ENCODE results near the gene BRINP3. TPM values are rescaled to one million over a fixed set of nuclear protein-coding genes. Genes with fewer than 3 reads are reported as not detected.

The BRINP3 gene
- total and polyA plus RNA-seq, 2 experiments from 2014 or later, result not detected

DNA sequence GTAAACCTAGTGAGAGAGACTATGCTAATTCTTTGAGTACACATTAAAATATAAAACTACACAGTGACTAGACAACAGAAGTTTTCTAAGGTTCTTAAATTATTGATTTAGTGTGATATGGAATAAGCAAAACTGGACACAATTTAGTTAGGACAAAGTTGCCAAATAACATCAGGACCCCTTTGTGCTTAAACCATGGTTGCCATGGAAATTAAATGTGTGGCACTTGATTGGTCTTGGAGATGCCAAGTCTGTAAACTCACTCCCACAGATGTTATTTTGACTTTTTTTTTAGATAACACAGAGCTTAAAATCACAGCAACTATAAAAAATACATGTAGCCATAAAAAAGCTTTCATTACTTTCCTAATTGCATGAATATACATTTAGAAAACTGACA, 234.6 kb downstream of the BRINP3 start (continued):
- TF ChIP-seq, protein P1, sequence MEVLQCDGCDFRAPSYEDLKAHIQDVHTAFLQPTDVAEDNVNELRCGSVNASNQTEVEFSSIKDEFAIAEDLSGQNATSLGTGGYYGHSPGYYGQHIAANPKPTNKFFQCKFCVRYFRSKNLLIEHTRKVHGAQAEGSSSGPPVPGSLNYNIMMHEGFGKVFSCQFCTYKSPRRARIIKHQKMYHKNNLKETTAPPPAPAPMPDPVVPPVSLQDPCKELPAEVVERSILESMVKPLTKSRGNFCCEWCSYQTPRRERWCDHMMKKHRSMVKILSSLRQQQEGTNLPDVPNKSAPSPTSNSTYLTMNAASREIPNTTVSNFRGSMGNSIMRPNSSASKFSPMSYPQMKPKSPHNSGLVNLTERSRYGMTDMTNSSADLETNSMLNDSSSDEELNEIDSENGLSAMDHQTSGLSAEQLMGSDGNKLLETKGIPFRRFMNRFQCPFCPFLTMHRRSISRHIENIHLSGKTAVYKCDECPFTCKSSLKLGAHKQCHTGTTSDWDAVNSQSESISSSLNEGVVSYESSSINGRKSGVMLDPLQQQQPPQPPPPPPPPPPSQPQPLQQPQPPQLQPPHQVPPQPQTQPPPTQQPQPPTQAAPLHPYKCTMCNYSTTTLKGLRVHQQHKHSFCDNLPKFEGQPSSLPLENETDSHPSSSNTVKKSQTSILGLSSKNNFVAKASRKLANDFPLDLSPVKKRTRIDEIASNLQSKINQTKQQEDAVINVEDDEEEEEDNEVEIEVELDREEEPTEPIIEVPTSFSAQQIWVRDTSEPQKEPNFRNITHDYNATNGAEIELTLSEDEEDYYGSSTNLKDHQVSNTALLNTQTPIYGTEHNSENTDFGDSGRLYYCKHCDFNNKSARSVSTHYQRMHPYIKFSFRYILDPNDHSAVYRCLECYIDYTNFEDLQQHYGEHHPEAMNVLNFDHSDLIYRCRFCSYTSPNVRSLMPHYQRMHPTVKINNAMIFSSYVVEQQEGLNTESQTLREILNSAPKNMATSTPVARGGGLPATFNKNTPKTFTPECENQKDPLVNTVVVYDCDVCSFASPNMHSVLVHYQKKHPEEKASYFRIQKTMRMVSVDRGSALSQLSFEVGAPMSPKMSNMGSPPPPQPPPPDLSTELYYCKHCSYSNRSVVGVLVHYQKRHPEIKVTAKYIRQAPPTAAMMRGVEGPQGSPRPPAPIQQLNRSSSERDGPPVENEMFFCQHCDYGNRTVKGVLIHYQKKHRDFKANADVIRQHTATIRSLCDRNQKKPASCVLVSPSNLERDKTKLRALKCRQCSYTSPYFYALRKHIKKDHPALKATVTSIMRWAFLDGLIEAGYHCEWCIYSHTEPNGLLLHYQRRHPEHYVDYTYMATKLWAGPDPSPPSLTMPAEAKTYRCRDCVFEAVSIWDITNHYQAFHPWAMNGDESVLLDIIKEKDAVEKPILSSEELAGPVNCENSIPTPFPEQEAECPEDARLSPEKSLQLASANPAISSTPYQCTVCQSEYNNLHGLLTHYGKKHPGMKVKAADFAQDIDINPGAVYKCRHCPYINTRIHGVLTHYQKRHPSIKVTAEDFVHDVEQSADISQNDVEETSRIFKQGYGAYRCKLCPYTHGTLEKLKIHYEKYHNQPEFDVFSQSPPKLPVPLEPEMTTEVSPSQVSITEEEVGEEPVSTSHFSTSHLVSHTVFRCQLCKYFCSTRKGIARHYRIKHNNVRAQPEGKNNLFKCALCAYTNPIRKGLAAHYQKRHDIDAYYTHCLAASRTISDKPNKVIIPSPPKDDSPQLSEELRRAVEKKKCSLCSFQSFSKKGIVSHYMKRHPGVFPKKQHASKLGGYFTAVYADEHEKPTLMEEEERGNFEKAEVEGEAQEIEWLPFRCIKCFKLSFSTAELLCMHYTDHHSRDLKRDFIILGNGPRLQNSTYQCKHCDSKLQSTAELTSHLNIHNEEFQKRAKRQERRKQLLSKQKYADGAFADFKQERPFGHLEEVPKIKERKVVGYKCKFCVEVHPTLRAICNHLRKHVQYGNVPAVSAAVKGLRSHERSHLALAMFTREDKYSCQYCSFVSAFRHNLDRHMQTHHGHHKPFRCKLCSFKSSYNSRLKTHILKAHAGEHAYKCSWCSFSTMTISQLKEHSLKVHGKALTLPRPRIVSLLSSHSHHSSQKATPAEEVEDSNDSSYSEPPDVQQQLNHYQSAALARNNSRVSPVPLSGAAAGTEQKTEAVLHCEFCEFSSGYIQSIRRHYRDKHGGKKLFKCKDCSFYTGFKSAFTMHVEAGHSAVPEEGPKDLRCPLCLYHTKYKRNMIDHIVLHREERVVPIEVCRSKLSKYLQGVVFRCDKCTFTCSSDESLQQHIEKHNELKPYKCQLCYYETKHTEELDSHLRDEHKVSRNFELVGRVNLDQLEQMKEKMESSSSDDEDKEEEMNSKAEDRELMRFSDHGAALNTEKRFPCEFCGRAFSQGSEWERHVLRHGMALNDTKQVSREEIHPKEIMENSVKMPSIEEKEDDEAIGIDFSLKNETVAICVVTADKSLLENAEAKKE (CRISPR knock-in tag; IDR thresholded peaks at IDR 0.05), result no peak
- TF ChIP-seq, protein P2, sequence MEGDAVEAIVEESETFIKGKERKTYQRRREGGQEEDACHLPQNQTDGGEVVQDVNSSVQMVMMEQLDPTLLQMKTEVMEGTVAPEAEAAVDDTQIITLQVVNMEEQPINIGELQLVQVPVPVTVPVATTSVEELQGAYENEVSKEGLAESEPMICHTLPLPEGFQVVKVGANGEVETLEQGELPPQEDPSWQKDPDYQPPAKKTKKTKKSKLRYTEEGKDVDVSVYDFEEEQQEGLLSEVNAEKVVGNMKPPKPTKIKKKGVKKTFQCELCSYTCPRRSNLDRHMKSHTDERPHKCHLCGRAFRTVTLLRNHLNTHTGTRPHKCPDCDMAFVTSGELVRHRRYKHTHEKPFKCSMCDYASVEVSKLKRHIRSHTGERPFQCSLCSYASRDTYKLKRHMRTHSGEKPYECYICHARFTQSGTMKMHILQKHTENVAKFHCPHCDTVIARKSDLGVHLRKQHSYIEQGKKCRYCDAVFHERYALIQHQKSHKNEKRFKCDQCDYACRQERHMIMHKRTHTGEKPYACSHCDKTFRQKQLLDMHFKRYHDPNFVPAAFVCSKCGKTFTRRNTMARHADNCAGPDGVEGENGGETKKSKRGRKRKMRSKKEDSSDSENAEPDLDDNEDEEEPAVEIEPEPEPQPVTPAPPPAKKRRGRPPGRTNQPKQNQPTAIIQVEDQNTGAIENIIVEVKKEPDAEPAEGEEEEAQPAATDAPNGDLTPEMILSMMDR (conservative IDR thresholded peaks at IDR 0.05; ENCODE audit: low read depth in 2 of 2), result no peak
- TF ChIP-seq JUNB (IDR thresholded peaks at IDR 0.05; ENCODE audit: unreplicated experiment) (no peak), STAT1 (IDR thresholded peaks at IDR 0.05; ENCODE audit: unreplicated experiment) (no peak)

DNA sequence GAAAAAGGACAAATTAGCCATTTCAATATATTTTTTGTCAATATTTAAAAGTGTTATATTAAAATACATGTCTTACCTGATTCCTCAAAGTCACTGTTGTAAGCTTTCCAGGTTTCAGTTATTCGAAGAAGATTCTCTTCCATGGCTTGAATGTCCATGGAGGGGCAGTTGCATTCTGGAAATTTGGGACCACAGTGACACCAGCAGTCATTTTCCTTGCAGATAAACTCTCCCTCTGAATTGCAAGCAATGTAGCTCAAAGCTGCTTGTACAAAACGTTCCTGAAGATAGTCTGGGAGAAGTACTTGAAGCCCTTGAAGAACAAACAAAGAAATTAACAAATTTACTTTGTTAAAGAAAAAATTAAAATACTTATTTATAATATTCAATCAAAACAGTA, 251.7 kb downstream of the BRINP3 start:
- Mint-ChIP-seq H3K36me3 (ENCODE audit: low read depth) (no peaks in the 10 kb centered on the region), H3K27ac (no peak overlapping the region), H3K4me3 (no peak overlapping the region), H3K4me1 (no peaks in the 10 kb centered on the region), H3K27me3 (ENCODE audit: insufficient read depth, low read depth, poor library complexity) (no peaks in the 10 kb centered on the region), H3K9me3 (no peaks in the 10 kb centered on the region)
- no peak overlapping the region for H2AFZ ChIP-seq
- H3F3A ChIP-seq (replicated peaks; ENCODE audit: low read depth), result no peaks in the 10 kb centered on the region
- H3K36me3 ChIP-seq (ENCODE audit: insufficient read depth), result no peaks in the 10 kb centered on the region
- H3K4me3 ChIP-seq, result no peak overlapping the region
- H3K79me2 ChIP-seq (replicated peaks; ENCODE audit: insufficient read depth), result no peaks in the 10 kb centered on the region
- TF ChIP-seq ZNF331 (CRISPR knock-in tag; IDR thresholded peaks at IDR 0.05; ENCODE audit: low read depth) (no peak), JUNB (IDR thresholded peaks at IDR 0.05; ENCODE audit: unreplicated experiment) (no peak), NANOG (IDR thresholded peaks at IDR 0.05; ENCODE audit: borderline replicate concordance) (no peak), ZNF114 (CRISPR knock-in tag; IDR thresholded peaks at IDR 0.05) (no peak)
- TF ChIP-seq, protein P3, sequence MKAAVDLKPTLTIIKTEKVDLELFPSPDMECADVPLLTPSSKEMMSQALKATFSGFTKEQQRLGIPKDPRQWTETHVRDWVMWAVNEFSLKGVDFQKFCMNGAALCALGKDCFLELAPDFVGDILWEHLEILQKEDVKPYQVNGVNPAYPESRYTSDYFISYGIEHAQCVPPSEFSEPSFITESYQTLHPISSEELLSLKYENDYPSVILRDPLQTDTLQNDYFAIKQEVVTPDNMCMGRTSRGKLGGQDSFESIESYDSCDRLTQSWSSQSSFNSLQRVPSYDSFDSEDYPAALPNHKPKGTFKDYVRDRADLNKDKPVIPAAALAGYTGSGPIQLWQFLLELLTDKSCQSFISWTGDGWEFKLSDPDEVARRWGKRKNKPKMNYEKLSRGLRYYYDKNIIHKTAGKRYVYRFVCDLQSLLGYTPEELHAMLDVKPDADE (IDR thresholded peaks at IDR 0.05), result no peak
- TF ChIP-seq, protein P2 (conservative IDR thresholded peaks at IDR 0.05; ENCODE audit: low read depth in 2 of 2), result 0 out of 4 replicates have a peak, but pooled peaks of 1 of the 2 experiments have one; percentile 14
- H3K27ac ChIP-seq (ENCODE audit: low read depth), result no peak overlapping the region
- H4K20me1 ChIP-seq (replicated peaks; ENCODE audit: insufficient read depth), result no peaks in the 10 kb centered on the region
- no peaks in the 10 kb centered on the region for H3K9me2 ChIP-seq (ENCODE audit: insufficient read depth)
- no peaks in the 10 kb centered on the region for H3K27me3 ChIP-seq (ENCODE audit: insufficient read depth)
- H3K4me1 ChIP-seq (ENCODE audit: insufficient read depth), result no peaks in the 10 kb centered on the region
- no peak overlapping the region for H3K4me2 ChIP-seq
- DNase-seq (ENCODE audit: low spot score) (no peak), ATAC-seq (no peak)
